GM18951 (cell line): ENCODE measurements around the gene TXNRD2.
"Not testable (repeated sequence)": the region's sequence is repeated elsewhere in the genome, so short reads cannot be mapped to it uniquely, and the experiment has no call there.

Experiments used
- POLR2A ChIP-seq: IDR thresholded peaks from 4 replicates; pipeline ENCODE4 v1.6.1; 2011; ENCODE audit warnings: mild to moderate bottlenecking; ENCODE audit not compliant: insufficient read length, insufficient read depth; ENCODE audit errors: extremely low read depth
- in situ Hi-C: fragments of 300-500 bp; cut with MboI; formaldehyde crosslinking; loops from one replicate; pipeline ENCODE4 v1.12.0; 2022; ENCODE audit warnings: low sequenced_read_pairs, mixed read lengths, inconsistent platforms; ENCODE audit not compliant: unreplicated experiment

TXNRD2 gene

DNA sequence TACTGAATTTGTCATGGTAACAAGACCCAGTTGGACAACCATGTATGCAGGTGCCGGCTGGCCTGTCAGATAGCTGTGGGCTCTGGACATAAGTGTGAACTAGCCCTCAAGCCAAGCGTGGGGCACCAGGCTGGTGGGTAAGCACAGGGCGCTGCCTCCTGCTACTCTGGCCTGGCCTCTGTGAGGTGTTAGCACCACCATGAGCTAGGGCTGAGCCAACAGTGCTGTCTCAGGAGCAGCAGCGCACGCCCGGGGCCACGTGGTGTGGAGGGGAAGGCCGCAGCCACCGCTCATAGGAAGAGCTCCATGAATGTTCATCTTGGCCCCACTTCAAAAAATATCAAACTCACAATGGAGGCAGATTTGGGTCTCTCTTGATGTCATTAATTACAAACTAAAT is 51.7 kb downstream of the TXNRD2 start:
- in situ Hi-C loops: no loop called here
- no peak for TF ChIP-seq POLR2A

DNA sequence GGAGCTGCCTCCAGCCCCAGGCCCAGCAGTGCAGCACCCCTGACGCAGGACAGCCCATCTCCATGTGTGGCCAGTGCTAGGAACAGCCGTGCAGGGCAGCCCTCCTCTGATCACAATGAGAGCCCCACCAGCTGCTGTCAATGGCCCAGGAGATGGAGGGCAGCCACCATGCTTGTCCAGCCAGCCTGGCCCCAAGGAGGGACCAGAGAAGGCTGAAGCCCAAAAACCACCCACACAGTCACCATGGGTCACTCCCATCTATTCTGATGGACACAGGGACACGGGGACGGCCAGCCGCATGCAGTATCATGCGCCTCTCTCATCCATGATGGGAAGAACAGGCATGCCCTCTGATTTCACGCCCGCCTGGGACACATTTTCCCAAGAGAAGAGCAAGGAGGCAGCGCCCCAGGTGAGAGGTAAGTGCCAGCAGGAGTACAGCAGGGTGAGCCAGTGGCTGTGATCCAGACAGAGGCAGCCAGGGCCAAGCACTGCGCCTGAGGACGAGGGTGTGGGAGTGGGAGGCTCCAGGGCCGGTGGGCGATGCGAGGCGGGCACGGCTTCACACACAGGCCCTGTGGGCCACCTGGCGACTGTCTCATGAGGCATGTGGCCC is 53.4 kb downstream of the TXNRD2 start:
- no peak for TF ChIP-seq POLR2A
- in situ Hi-C loops: no loop called here

DNA sequence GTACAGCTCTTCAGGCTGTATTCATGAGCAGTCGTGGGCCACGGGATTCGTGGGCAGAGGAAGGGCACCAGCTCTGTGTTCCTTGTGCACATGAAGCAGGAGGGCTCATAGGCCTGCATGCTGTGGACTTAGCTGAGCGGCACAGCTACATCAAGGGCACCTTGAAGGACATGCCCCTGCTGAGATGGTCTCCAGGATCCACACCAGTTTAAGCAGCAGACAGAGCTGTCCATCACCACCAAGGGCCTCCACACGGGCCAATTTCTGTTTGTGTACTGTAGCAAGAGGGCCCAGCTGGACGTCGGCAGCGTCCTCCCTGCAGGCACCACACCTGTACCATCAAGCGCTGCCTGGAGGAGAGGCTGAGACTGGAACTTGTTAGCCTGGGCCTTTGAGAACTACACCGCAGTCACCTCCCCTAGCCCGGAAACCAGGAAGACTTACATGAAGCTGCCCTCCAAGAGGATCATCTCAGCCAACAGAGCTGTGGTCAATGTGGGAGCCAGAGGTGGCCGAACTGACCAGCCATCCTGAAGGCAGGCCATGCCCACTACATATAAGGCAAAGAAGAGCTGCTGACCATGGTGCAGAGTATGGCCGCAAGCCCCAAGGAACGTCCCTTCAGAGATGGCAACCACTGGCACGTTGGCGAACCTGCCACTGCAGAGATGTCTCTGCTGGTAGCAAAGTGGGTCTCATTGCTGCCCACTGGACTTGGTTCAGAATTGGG is 54.2 kb downstream of the TXNRD2 start:
- in situ Hi-C loops: no loop called here
- TF ChIP-seq POLR2A: no peak

DNA sequence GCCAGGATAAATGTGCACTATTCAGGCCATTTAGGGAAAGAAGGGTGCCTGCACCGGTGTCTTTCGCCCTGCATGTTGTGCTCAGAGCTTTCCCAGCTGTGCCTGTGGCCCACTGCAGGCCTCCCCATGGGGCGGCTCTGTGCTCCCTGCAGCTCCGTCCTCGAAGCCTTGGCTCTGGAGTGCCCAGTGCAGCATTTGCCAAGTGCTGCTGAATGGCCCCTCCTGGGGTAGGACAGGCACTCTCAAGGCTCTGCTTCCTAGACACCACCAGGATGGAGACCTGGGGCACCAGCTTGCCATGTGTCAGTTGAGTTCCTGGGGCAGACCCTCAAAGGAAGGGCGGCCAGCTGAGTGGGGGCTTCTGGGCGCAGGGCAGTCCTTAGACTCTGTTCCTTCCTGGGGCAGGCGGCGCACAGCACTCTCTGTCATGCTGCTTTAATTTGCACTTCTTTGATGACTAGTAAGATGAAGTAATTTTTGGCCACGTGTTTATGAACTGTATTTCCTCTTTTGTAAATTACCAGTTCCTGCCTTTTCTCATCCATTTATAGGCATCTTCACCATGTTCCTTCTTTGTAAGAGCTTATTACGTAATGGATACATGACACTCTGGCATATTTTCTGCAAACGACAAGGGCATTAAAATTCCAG is 54.9 kb downstream of the TXNRD2 start:
- no peak for TF ChIP-seq POLR2A
- in situ Hi-C loops: no loop called here

DNA sequence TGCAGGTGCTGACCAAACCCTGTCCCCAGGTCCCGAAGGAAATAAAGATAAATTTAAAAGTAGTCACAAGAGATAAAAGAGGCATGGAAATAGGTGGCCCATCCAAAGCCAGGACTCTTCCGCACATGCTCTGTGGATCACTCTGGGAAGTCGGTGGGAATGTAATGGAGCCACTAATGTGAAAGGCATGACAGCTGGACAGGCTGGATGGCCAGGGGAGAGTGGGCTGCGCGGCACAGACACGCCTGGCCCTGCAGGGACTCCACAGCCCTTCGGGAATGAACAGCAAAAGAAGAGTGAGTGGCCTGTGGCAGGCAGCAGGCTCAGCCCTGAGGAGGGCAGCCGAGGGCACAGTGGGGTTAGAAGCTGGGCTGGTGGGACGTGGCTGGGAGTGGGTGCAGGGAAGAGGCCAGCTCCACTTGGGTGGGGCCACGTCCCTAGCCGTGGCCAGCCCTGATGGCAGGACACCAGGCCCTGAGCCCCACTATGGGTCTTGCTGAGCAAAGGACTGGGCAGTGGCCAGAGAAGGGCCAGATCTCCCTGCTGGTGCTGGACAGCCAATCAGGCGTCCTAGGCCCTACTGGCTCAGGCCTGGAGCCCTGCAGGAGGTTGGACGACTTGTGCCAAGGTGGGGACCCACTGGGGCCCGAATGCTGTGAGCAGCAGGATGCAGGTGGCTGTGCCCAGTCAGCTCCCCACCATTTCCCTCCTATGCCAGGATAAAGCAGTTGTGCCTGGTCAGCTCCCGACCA is 55.6 kb downstream of the TXNRD2 start:
- in situ Hi-C loops: no loop called here
- no peak for TF ChIP-seq POLR2A

DNA sequence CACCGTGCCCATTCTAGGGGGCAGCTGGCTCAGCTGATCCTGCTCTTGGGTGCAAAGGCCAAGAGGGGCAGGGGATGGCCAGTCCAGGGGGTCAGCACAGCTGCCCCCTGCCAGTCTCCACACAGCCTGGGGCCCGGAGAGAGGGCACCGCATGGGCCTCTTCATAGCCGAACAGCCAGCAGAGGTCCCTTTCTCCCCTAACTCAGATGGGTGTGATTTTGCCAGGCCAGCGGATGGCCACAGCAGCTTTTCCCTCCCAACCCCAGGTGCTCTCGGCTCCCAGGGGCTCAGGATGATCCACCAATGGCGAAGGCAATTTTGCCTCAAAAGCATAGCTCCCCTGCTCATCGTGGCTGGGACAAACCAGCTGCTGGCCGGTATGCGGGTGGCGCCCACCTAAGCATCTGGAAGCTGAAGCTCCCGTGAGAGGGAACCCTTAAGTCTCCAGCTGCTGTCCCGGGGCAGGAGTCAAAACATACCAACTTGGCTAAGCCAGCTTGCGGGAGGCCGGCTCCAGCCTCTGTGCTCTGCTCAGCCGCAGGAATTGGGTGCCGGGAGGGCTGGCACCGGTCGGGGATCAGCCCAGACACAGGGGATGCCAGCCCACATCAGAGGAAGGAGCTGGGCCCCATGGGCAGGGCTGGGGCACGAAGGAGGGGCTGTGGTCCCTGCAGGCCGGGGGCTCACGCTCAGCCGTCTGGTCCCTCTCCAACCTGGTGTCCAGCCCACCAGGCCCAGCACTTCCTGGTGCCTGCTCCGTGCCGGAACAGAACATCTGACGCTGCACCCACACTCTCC is 56.5 kb downstream of the TXNRD2 start:
- in situ Hi-C loops: no loop called here
- no peak for TF ChIP-seq POLR2A

DNA sequence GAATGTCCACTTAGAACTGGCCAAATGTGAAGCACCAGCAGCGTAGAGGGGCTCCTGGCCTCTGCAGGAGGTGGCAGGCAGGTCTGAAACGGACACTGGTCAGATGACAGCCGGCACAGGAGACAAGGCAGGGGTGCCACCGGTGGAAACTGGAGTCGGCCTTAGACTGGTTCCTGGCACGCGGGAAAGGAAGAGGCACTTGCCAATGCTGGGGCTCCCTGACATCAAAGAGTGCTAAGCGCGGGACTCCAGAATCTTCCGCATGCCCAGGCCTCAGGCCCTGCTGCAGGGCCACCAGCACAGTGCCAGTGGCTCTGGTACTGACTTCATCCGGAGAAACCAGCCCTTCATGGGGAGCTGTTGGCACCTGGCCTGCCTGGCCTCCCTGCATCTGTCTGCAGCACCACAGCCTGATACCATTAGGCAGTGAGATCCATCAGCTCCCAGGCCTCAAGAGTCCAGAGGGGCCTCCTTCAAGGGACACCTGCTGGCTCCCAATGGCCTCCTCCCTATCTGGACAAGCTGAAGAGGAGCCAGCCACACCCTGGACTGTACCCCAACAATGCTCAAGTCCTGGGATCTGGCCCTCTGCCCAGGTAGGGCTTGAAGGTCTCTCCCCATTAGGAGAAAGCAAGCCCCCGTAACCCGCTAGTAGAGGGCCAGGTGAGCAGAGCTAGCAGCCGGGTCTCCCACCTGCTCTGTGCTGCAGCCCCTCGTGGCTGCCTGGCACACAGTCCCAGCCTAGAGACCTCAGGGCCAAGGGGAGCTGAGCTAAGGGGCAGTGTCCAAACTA is 57.3 kb downstream of the TXNRD2 start:
- in situ Hi-C loops: no loop called here

GRCh38 chr22:19883446-19883845 is 58.2 kb downstream of the TXNRD2 start:
- in situ Hi-C loops: not testable (repeated sequence)

More for the DNA sequence above, 57.3 kb downstream of the TXNRD2 start:
- no peak for TF ChIP-seq POLR2A

GRCh38 chr22:19882446-19883381 is 58.9 kb downstream of the TXNRD2 start:
- in situ Hi-C loops: no loop called here
- no peak for TF ChIP-seq POLR2A

- in situ Hi-C loops: no loop called here
- no peak for TF ChIP-seq POLR2A
These were observed 60.6 kb downstream of the TXNRD2 start for GRCh38 chr22:19880786-19881569.

DNA sequence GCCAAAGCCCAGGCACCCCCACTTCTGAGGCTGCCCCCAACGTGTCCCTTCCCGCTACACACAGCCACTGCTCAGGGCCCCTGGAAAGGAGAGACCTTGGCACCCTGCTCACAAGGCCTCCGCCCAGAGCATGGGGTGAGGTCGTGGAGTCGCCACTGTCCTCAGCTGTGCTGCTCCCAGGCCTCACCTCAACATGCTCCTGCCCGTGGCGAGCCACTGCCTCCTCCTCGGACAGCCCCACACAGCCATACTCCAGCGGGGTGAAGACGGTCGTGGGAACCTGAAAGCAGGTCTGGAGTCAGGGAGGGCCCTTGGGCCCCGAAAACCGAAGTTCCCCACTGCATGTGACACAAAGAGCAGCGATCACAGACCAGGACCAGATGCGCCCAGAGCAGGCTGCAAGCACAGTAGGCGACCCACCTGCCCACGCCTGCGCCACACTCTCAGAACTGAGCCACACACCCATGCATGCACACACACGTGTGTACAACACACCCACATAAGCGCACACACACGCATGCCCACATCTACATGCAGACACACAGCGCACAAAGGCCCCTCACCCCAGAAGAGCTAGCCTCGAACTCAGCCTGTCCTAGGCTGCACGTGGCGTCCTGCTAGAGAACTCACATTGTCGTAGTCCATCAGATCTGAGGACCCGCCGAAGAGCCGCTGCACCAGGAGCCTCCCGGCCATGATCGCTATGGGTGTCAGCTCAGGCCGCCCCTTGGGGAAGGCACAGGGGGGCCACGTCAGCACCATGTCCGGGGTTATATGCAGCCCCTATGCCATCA is 61.4 kb downstream of the TXNRD2 start:
- no peak for TF ChIP-seq POLR2A
- in situ Hi-C loops: no loop called here
